Frontal cortex (tissue), 4 donors: ENCODE measurements around the gene GPC6. TPM values are rescaled to one million over a fixed set of nuclear protein-coding genes. Genes with fewer than 3 reads are reported as not detected.
A peak's percentile ranks its signal among the peaks of the same experiment; 100 is the strongest.

Experiments
- DNase-seq, 2 donors: peaks; one replicate each; pipeline ENCODE4 v3.0.0; 2012; ENCODE audit warnings: low spot score in 2 of 2
- FAIRE-seq: peaks from 2 replicates; lab custom pipeline; 2012; peaks lifted over from hg19 to GRCh38; lab: Jason Lieb, UNC
- total RNA-seq: library from RNA; depleted of rRNA; stranded (reverse); fragments of >200 nt; gene quantifications from one replicate; pipeline ENCODE4 v1.2.3, GENCODE V29; 2014
- donor health status: control.
- donor health status: control.
- donor health status: control.

GPC6 gene
- total RNA-seq, 1 donor from 2014 or later, result 9.0 TPM

DNA sequence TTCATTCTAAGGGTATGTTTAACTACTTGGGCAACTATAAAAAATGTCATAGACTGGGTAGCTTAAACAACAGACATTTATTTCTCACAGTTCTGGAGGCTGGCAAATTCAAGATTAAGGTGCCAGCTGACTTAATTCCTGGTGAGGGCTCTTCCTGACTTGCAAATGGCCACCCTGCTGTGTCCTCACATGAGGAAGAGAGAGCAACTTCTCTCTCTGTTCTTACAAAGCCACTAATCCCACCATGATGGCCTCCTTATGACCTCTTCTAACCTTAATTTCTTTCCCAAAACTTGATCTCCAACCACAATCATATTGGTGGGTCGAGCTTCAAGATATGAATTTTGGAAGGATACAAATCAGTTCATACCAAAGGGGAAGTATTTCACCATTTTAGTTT is 853.9 kb downstream of the GPC6 start:
- FAIRE-seq (no peak), DNase-seq (no peak)

DNA sequence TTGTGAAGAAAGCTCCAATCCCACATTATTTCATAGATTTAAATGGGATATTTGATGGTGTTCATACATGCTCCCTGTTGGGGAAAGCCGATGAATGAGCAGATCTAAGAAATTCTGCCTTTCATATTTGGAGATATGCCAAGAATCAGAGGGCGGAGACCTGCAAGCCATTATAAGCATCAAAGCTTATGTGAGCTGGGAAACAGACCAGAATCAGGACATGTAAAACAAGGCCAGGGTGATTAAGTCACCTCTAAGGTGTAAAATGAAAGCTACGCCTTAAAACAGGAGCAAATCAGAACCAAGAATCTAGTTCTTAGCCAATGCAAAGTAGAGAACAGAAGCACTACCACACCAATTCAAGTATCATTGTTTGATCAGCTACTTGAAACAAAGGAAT is 860.5 kb downstream of the GPC6 start:
- FAIRE-seq (no peak), DNase-seq (no peak)

DNA sequence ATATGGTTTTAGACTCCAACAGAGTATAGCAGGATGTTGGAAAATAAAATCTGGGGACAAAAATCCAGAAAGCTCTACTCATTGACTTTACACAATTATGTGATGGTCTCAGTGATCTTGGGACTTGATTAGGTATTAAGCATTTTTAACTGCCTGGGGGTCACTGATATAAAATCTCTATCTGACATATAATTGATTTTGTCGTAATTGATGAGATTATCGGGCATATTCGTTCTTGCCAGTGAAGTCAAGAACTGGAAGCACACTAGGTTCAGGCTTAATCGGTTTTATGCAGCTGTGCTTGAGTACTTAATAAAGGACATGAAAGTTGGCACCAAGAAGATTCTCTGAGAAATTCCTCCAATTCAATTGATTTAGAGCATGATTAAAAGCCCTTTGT is 862.1 kb downstream of the GPC6 start:
- DNase-seq (no peak), FAIRE-seq (no peak)

DNA sequence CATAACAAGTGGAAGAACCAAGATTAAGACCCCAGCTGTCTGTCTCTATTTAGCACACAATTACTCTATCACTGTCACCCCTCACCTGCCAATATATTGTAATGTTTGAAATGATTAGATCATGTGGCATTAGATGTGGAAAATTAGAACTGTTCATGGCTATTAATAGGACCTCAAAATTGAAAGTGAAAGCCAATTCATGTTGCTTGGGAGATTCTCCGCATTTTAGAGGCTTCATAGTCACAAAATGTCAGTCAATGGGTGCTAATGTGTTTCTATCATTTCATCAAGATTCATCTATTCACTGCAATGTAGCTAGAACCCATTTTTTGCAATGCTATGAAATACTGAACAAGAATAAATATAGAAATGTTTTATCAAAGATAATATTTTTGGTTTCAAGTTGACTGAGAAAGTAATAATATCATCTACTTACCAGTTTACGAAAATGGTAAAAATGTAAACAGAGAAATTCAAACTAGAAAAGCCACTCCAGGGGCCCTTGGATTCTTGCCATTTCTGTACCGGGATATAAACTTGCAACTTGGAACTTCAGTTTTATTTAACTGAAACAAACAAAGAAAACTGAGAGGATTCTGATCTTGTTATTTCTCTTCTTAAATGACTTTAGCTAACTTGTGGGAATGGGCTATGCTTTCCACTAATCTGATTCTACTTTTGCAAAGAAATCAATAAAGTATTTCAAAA is 864.3 kb downstream of the GPC6 start:
- DNase-seq (no peak), FAIRE-seq (no peak)

DNA sequence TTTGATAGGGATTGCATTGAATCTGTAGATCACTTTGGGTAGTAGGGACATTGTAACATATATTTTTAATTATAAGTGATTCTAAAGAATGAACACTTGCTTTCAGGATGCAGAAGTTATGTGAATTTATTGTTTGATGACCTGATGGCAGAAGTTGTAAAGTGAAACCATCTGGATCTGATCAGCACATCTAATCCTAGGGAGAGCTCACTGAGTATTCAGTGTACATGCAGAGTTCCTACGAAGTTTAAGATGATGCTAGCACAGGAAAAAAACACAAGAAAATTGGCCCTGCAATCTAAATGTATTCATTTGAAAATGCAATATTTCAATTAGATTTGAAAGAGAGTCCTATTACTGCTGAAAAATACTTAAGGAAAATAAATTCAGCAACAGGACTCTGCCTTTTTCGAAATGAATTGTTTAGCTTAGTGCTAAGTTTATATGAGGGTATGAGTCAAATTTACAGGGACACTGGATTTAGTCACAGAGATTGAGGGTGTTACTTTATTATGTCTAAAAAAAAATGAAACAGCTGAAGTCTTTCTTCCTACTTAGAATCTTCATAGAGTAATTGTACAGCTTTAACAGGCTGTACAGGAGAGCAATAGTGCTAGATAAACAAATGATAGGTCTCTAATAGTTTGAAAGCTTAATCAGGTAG is 867.2 kb downstream of the GPC6 start:
- DNase-seq (no peak), FAIRE-seq (no peak)

DNA sequence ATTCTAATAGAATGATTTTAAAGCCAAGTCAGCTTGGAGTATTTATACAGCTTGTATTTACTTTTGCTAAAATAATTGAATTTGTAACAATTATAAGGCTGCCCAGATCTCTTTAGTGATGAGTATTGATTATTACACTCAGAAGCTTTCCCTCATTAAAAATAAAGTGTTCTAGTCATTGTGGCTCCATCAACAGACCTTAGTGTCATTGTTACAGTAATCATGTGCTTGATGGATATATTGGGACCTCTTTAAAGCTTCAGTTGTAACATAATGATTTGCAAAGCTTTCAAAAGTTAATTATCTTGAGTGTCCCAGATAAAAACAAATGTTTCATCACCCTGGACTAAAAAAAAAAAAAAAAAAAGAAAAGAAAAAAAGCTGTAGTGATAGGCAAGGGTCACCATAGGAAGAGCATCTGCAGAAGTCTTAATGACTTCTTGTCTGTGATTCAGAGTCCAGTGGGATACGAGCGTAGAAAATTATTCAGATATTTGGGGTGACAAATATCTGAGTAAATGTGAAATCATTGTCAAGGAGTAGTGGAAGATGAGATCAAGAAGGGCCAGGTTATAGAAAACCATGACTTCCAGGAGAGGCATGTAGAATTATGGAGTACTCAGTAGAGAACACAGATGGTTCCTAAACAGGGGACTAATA is 883.2 kb downstream of the GPC6 start:
- FAIRE-seq (no peak), DNase-seq (no peak)

DNA sequence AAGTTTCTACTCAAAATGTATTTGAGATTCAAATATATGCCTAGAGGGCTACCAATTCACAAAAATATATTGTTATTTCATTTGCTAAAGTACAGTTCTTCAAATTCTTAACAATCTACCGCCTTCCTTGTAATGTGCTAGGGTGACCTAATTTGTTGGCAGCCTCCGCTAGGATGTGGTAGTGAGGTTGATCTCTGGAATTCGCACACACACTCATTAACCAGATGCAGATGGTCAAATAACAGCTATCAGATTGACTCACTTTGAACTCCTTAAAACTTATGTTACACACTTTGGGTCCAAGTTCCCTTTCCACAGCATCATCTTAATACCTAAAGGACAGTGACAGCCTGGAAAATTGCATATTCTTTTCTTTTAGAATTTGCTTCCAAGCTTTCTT is 885.6 kb downstream of the GPC6 start:
- no peak for DNase-seq

DNA sequence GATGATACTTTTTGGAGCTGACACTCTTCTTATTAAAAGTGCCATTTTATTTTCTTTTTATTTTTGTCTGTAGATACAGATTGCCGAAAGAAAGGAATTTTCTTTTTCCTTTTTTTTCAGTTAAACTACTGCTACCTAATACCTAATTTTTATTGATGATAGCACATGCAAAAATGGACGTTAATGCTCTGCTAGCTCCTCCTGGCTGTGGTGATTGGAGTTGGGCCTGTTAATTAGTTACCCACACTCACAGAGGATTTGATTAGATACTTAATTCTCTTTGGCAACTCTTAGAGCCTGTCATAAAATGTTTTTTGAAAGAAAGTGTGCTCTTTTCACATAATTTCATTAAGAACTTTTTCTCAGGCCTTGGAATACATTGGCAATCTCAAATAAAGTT is 886.1 kb downstream of the GPC6 start:
- no peak for FAIRE-seq
- no peak for DNase-seq

More for the DNA sequence above, 885.6 kb downstream of the GPC6 start:
- FAIRE-seq, result no peak

DNA sequence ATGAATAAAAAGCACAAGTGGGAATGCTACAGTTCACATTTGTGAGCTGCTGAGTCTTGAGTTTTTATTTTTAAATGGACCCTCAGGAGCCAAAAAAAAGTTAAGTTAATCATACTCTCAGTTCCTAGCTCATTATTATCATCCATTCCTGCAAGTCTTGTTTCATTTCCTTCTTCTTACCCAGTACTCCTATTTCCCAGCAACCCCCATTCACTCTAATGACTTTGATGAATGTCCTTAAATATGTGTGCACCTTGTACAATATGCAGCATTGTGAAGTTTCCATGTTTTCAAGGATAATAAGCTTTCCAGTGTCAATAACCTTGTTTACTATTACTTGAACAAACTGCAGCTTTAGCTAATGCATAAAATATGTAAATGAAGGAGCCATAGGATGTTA is 886.6 kb downstream of the GPC6 start:
- DNase-seq (no peak), FAIRE-seq (no peak)

DNA sequence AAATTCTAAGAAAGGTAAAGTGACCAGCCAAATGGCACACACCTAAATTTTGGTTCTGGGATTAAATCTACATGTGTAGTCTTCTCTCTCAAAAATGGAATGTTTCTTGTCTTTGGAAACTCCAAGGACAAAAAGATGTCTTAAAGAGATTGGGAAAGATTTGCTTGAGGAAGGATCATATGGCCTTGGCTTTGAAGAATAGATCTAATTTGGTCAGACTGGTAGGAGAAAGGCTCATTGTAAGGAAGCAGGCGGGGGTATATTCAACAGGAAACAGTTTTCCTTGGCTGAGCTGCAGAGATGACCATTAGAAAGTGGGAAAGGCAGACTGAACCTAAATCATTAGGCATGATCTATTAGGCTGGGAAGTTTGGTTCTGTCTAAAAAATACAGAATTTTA is 887.6 kb downstream of the GPC6 start:
- DNase-seq, result no peak
- no peak for FAIRE-seq

DNA sequence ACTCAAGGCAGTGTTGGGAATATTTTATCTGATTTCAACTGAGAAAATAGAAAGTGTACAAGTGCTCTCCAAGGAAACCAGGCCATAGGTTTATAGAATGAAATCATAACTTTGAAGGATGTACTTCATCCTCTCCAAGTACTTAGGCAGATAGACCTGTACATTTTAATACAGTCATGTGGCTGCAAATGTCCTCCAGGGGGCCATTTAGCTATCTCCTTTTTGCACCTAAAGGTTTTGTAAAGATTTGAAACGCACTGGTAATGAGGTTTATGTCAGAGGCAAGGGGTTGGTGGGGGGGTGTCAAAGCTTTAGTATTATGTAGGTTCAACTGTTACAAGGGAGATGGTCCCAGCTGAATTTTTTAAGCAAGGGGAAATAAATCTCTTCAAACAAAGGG is 888.4 kb downstream of the GPC6 start:
- no peak for DNase-seq
- FAIRE-seq, result no peak

DNA sequence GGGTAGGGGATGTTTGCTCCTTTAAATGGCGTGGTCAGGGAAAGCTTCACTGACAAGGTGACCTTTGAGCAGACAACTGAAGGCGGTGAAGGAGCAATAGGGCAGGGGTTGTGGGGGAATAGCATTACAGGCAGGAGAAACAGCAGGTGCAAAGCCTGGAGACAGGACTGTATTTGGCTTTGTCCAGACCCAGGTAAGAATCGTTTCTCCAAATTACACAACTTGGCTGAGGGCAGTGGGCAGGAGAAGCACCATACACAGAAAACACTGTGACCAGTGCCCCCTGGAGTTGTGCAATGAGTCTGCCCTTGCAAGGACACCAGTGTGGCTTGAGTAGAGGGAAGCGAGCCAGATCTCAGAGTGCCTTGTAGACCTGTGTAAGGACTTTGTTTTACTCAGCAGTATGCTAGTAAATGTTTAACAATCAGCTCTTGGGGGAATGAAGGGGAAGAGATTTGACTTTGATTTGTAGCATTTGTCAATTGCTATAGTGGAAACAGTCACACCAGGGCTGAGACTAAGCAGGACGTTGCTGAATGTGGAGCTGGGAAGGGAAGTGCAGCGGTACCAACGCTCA is 892.8 kb downstream of the GPC6 start:
- DNase-seq (no peak), FAIRE-seq (no peak)

DNA sequence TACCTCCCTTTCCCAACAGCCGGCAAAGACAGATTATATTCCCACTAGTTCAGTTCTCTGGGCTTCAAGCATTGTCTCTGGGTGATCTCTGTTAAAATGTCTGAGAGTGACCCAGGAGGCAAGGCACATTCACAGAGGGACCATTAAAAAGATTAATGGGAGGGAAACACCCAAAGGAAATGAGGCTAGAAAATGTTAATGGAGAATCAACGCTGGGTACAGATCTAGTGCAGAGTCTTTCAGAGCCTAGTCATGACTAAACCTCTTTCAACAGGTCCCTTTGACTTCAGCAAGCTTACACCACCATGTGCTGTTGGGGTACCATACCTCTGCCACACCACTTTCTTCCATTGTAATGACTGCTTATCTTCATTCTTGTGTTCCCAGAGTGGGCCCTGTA is 894.3 kb downstream of the GPC6 start:
- no peak for FAIRE-seq
- DNase-seq, result no peak

DNA sequence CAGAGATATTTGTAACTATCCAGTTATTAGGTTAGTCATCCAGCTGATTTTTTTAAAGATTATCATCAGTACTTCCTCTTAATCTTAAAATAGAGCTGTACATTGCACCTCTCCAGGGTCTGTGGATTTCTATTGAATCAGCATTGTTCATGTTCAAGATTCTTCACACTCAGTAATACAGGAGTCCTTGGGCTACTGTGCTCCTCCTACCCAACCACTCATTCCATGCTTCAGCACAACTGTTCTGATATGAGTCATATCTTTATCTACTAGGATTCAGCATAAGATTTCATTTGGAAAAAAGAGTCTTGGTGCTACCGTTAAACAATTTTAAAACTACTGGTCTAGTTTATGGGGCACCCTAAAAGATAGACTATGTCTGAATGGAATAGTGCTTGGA is 895.1 kb downstream of the GPC6 start:
- DNase-seq, result no peak
- FAIRE-seq, result no peak

DNA sequence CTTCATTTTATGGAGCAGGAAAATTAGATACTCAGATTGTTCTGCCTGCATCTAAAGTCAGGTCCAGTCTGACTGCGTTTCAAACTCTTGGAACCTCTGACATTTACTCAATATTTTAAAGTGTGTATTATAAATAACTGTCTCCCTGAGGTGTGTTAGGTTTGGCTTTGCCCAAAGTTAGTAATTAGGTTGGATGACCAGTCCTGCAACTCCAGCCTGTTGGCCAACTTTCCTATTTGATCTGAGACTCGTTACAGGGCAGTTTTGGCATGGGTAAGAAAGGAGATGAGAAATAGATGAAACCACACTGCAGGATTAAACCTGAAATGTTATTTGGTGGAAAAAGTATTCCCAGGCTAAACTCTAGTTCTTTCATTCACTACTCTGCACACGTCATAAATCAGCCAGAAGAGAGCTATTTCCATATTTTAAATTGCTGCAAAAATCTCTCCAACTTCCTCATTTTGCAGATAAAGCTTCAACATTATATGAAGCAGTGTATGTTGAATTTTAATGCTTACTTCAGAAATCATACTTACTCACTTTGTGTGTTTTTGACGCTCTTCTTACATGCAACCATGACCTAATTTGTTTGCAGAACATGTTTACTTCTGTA is 895.8 kb downstream of the GPC6 start:
- FAIRE-seq (no peak), DNase-seq (no peak)

DNA sequence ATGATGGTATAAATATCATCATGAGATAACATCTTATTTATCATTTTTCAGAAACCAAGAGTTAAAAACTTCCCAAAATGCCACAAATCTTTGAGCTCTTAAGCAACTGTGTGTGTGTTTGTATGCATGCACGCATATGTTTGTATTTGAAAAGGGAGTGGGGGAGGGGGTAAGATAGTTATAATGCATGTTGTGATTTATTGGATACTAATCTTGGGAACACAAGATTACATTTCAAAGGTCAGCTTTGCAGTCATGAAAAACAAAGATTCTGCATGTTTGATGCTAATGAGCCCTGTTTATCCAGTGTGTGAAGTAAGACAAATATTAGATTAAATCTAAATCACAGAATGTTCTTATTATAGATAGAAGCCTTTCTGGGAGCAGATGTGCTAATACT is 897.0 kb downstream of the GPC6 start:
- no peak for FAIRE-seq
- DNase-seq, result no peak

DNA sequence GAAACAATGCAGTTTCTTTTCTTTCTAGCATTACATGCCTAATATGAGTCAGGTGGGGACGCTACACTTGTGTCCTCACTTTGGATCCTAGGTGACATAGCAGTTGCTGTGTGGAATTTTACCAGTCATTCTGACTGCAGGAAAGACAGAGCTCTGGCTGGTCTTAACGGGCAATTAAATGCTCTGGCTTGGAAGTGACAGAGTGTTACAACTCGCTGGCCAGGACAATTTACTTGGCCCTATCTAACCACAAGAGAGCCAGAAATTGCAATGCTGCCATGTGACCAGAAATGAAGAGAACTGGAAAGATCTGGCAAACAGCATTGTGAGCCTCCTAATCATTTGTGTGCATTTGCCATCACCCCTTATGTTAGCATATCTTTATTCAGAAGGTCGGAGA is 901.8 kb downstream of the GPC6 start:
- FAIRE-seq (no peak), DNase-seq (peak in 1 of 2 donors; percentile 1)

DNA sequence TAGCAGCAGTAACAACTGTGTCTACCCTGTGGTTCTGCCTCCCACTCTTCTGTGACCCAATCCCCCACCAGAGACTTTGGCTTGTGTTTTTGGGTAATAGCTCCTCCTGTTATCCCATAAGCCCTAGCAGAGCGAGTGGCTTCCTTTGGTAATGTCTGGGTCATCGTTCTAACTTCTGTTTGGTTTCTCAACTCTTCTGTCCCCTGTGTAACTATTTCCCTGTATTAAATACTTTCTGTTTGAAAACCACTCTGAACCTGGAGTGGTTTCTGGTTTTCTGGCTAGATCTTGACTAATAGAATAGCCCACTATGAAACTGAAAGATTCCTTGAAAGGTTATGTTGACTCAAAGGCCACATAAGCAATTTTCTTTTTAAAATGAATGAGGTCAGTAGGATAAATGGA is 902.9 kb downstream of the GPC6 start:
- no peak for FAIRE-seq
- no peak for DNase-seq

DNA sequence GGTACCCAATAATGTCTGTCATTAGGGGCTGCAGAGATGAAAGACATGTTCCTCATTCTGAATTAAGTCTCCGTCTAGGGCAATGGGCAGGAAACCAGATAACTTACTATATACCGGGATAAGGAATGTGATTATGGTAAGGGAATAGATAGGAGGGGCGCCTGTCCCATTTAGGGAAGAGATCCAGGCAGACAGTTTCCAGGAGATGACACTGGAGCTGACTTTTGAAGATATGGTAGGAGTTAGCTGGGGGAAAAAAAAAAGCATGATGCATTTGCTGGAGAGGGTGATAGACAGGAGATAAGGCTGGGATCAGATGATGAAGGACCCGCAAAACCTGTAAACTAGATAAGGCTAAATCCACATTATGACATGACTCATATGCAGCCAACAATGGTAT is 912.2 kb downstream of the GPC6 start:
- FAIRE-seq (no peak), DNase-seq (no peak)

DNA sequence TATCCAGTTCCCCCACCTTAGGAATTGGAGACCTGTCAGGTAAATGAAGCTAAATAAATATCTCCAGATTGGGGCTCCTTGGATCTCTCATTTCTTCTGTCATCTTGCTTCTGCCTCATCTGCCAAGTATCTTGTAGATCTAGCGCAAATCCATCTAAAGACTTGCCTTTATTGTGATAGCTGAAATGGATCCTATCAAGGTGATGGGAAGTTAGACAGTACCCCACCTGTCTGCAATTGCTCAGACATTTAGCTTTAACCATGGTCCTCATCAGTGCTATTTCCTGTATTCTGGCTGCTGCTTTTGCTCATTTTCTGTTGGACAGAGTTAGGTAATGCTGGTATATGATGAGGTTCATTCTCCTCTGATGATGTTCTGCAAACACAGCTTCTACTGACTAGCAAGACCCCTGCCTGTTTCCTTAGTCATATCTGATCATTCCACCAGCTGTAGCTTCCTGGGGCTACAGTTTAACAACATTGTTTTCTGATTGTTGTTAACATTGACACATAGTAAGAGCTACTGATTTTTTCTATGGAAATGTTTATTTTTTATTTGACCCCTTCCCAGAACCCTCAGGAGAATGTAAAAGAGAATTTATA is 912.9 kb downstream of the GPC6 start:
- no peak for FAIRE-seq
- no peak for DNase-seq
